ENCODE measurements around the gene GPATCH8. TPM values are rescaled to one million over a fixed set of nuclear protein-coding genes. Genes with fewer than 3 reads are reported as not detected.

The GPATCH8 gene
- total RNA-seq, 1 experiment from 2014 or later, result 22.7 TPM

DNA sequence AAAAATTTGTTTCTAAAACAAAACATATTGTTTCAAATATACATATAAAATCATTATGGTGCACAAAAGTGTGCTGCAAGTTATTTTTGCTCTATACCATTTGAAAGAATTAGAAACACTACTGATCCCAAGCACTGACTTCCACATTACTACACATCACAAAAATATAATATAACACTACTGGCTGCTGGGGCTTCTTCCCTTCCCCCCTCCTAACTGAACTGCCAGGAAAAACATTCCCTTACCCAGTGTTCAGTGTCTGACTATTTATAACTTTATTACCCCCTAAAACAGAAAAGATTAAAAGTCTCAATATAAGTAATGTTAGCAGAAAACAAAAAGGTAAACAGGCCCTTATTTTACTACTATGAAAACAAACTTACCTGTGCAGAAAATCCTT lies 36.9 kb downstream of the GPATCH8 start:
- ATAC-seq (no peak), DNase-seq (no peak)
- Histone ChIP-seq H3K27me3 (ENCODE audit: low read length) (no peaks in the 10 kb centered on the region), H3K4me1 (ENCODE audit: insufficient read depth, low read length) (no peaks in the 10 kb centered on the region), H3K27ac (ENCODE audit: low read length) (no peak overlapping the region), H3K79me2 (ENCODE audit: low read length) (peaks cover 59% of the 10 kb centered on the region), H3K36me3 (ENCODE audit: low read depth, low read length) (peaks cover 13% of the 10 kb centered on the region; the same call in 1 of the 2 replicates), H3K4me2 (ENCODE audit: low read length) (no peak overlapping the region), H3K9me3 (ENCODE audit: low read length) (no peaks in the 10 kb centered on the region), H3K9me2 (replicated peaks; ENCODE audit: low read length) (no peaks in the 10 kb centered on the region), H4K20me1 (ENCODE audit: low read length) (0 out of 2 replicates have a peak, but pooled peaks cover 4% of the 10 kb centered on the region), H3F3A (ENCODE audit: low read length, unreplicated experiment) (no peaks in the 10 kb centered on the region), H3K9ac (ENCODE audit: low read length) (no peak overlapping the region), H2AFZ (ENCODE audit: low read length) (no peak overlapping the region), H3K4me3 (ENCODE audit: low read length) (no peak overlapping the region)
- ChIA-PET CTCF (no interaction called here), POLR2A (ENCODE audit: unreplicated experiment) (no interaction called here)
- intact Hi-C loops (cut with micrococcal nuclease), result no loop called here
- TF ChIP-seq EZH2phosphoT487 (IDR thresholded peaks at IDR 0.05; ENCODE audit: borderline replicate concordance, low read length), result no peak
- no peak for TF ChIP-seq EZH2 (IDR thresholded peaks at IDR 0.05; ENCODE audit: low read length, unreplicated experiment)
- TF ChIP-seq CTCF (conservative IDR thresholded peaks at IDR 0.05; ENCODE audit: low read depth, low read length), result no peak
- no TSS peak for BruUV-seq (replicated peaks)

DNA sequence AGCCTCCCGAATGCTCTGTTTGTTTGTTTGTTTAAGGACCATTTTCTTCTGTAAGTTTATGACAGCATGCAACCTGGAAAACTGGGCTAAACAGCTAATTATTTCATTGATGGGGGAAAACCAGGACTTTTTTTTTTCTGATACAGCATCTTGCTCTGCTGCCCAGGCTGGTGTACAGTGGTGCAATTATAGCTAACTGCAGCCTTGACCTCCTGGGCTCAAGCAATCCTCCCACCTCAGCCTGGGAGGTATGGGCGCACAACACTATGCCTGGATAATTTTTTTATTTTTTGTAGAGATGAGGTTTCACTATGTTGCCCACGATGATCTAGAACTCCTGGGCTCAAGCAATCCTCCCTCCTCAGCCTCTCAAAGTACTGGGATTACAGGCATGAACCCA lies 37.3 kb downstream of the GPATCH8 start:
- ATAC-seq (no peak), DNase-seq (no peak)
- Histone ChIP-seq H3K36me3 (ENCODE audit: low read depth, low read length) (peaks cover 13% of the 10 kb centered on the region; the same call in 1 of the 2 replicates), H3K4me3 (ENCODE audit: low read length) (no peak overlapping the region), H3K27me3 (ENCODE audit: low read length) (no peaks in the 10 kb centered on the region), H3K4me1 (ENCODE audit: insufficient read depth, low read length) (no peaks in the 10 kb centered on the region), H3K27ac (ENCODE audit: low read length) (no peak overlapping the region), H3K4me2 (ENCODE audit: low read length) (no peak overlapping the region), H3K9me2 (replicated peaks; ENCODE audit: low read length) (no peaks in the 10 kb centered on the region), H2AFZ (ENCODE audit: low read length) (no peak overlapping the region), H3K79me2 (ENCODE audit: low read length) (peaks cover 56% of the 10 kb centered on the region), H3K9me3 (ENCODE audit: low read length) (no peaks in the 10 kb centered on the region), H3K9ac (ENCODE audit: low read length) (no peak overlapping the region), H4K20me1 (ENCODE audit: low read length) (0 out of 2 replicates have a peak, but pooled peaks cover 4% of the 10 kb centered on the region), H3F3A (ENCODE audit: low read length, unreplicated experiment) (no peaks in the 10 kb centered on the region)
- BruUV-seq (replicated peaks), result no TSS peak
- no peak for TF ChIP-seq EZH2 (IDR thresholded peaks at IDR 0.05; ENCODE audit: low read length, unreplicated experiment)
- no peak for TF ChIP-seq EZH2phosphoT487 (IDR thresholded peaks at IDR 0.05; ENCODE audit: borderline replicate concordance, low read length)
- TF ChIP-seq CTCF (conservative IDR thresholded peaks at IDR 0.05; ENCODE audit: low read depth, low read length), result no peak
- intact Hi-C loops (cut with micrococcal nuclease), result no loop called here
- POLR2A ChIA-PET (ENCODE audit: unreplicated experiment), result no interaction called here
- CTCF ChIA-PET, result no interaction called here

GRCh38 chr17:44465276-44465675 lies 37.9 kb downstream of the GPATCH8 start:
- H3K9ac ChIP-seq (ENCODE audit: low read length), result no peak overlapping the region
- no peaks in the 10 kb centered on the region for H3K9me3 ChIP-seq (ENCODE audit: low read length)
- H3K4me1 ChIP-seq (ENCODE audit: insufficient read depth, low read length), result no peaks in the 10 kb centered on the region
- H2AFZ ChIP-seq (ENCODE audit: low read length), result no peak overlapping the region
- no peak overlapping the region for H3K27ac ChIP-seq (ENCODE audit: low read length)
- no peak overlapping the region for H3K4me3 ChIP-seq (ENCODE audit: low read length)
- DNase-seq (no peak), ATAC-seq (no peak)
- H3K9me2 ChIP-seq (replicated peaks; ENCODE audit: low read length), result no peaks in the 10 kb centered on the region
- peaks cover 56% of the 10 kb centered on the region for H3K79me2 ChIP-seq (ENCODE audit: low read length)
- no TSS peak for BruUV-seq (replicated peaks)
- peaks cover 13% of the 10 kb centered on the region; the same call in 1 of the 2 replicates for H3K36me3 ChIP-seq (ENCODE audit: low read depth, low read length)
- CTCF ChIA-PET, result no interaction called here
- H4K20me1 ChIP-seq (ENCODE audit: low read length), result 0 out of 2 replicates have a peak, but pooled peaks cover 4% of the 10 kb centered on the region
- H3F3A ChIP-seq (ENCODE audit: low read length, unreplicated experiment), result no peaks in the 10 kb centered on the region
- POLR2A ChIA-PET (ENCODE audit: unreplicated experiment), result no interaction called here
- H3K4me2 ChIP-seq (ENCODE audit: low read length), result no peak overlapping the region
- TF ChIP-seq EZH2 (IDR thresholded peaks at IDR 0.05; ENCODE audit: low read length, unreplicated experiment), result no peak
- TF ChIP-seq CTCF (conservative IDR thresholded peaks at IDR 0.05; ENCODE audit: low read depth, low read length), result no peak
- no peak for TF ChIP-seq EZH2phosphoT487 (IDR thresholded peaks at IDR 0.05; ENCODE audit: borderline replicate concordance, low read length)
- intact Hi-C loops (cut with micrococcal nuclease), result no loop called here
- H3K27me3 ChIP-seq (ENCODE audit: low read length), result no peaks in the 10 kb centered on the region

Measured in PC-3 (cell line).